WTC11 (cell line): Measurements from ENCODE around the gene CRIP1. TPM values are rescaled to one million over a fixed set of nuclear protein-coding genes. Genes with fewer than 3 reads are reported as not detected.

Source experiments
- ATAC-seq: fragments of 200-7000 bp; cut with Tn5 transposase; 2 replicates; pipeline ENCODE4 v1.10.0; 2021; ENCODE audit warnings: mild to moderate bottlenecking, moderate library complexity
- CTCF ChIA-PET: fragments of 300-600 bp; sonication (Branson Sonifier 250); formaldehyde crosslinking; loops from one replicate; lab custom pipeline; 2021; ENCODE audit warnings: antibody characterized with exemption; lab: Charles Lee
- POLR2A ChIA-PET: fragments of 350-600 bp; sonication (Branson Sonifier 250); formaldehyde crosslinking; loops from one replicate; lab custom pipeline; 2021; ENCODE audit warnings: antibody characterized with exemption; lab: Charles Lee
- DNase-seq: peaks from one replicate; pipeline ENCODE4 v3.0.0; 2021; ENCODE audit warnings: low spot score
- H3K27ac Mint-ChIP-seq: 2 replicates; pipeline ENCODE4 v1.8.0; 2021; ENCODE audit warnings: mixed read lengths
- H3K27me3 Mint-ChIP-seq: 2 replicates; pipeline ENCODE4 v1.8.0; 2021; ENCODE audit warnings: low read depth, mild to moderate bottlenecking, moderate library complexity, mixed read lengths
- H3K36me3 Mint-ChIP-seq: 2 replicates; pipeline ENCODE4 v1.8.0; 2021; ENCODE audit warnings: mixed read lengths
- H3K4me1 Mint-ChIP-seq: 2 replicates; pipeline ENCODE4 v1.8.0; 2022; ENCODE audit warnings: mixed read lengths
- H3K4me3 Mint-ChIP-seq: 2 replicates; pipeline ENCODE4 v1.8.0; 2021; ENCODE audit warnings: mild to moderate bottlenecking, moderate library complexity, mixed read lengths
- H3K9me3 Mint-ChIP-seq: 2 replicates; pipeline ENCODE4 v1.8.0; 2021; ENCODE audit warnings: mixed read lengths
- CDX4 ChIP-seq: fragments of 250-450 bp; sonication (Bioruptor Pico); IDR thresholded peaks from 2 replicates; pipeline ENCODE4 v1.9.0; 2021; ENCODE audit warnings: moderate library complexity, mild to moderate bottlenecking, inconsistent platforms, borderline replicate concordance
- CREB1 ChIP-seq: sonication (generic); formaldehyde crosslinking; IDR thresholded peaks from 2 replicates; pipeline ENCODE4 v1.8.0; 2023; ENCODE audit warnings: mild to moderate bottlenecking, missing genetic modification reagents
- CREM ChIP-seq: sonication (generic); formaldehyde crosslinking; IDR thresholded peaks from 2 replicates; pipeline ENCODE4 v1.8.1; 2022; ENCODE audit warnings: mild to moderate bottlenecking, missing genetic modification reagents, moderate library complexity
- E2F5 ChIP-seq: sonication (generic); formaldehyde crosslinking; IDR thresholded peaks from 2 replicates; pipeline ENCODE4 v1.8.1; 2022; ENCODE audit warnings: mild to moderate bottlenecking, moderate library complexity, missing genetic modification reagents
- ERG ChIP-seq: fragments of 250-450 bp; sonication (Bioruptor Pico); IDR thresholded peaks from 2 replicates; pipeline ENCODE4 v1.8.0; 2021; ENCODE audit warnings: mild to moderate bottlenecking
- ETV6 ChIP-seq: sonication (generic); formaldehyde crosslinking; IDR thresholded peaks from 2 replicates; pipeline ENCODE4 v1.8.1; 2022; ENCODE audit warnings: mild to moderate bottlenecking, missing genetic modification reagents
- FOXK1 ChIP-seq: sonication (generic); formaldehyde crosslinking; IDR thresholded peaks from 2 replicates; pipeline ENCODE4 v1.8.0; 2022; ENCODE audit warnings: mild to moderate bottlenecking, moderate library complexity, missing genetic modification reagents
- IRF1 ChIP-seq: sonication (generic); formaldehyde crosslinking; IDR thresholded peaks from 2 replicates; pipeline ENCODE4 v1.8.0; 2023; ENCODE audit warnings: missing genetic modification reagents
- JUN ChIP-seq: sonication (generic); formaldehyde crosslinking; IDR thresholded peaks from 2 replicates; pipeline ENCODE4 v1.8.0; 2023; ENCODE audit warnings: mild to moderate bottlenecking, missing genetic modification reagents
- MXD4 ChIP-seq: fragments of 250-450 bp; sonication (Bioruptor Pico); IDR thresholded peaks from 2 replicates; pipeline ENCODE4 v1.8.0; 2021; ENCODE audit warnings: mild to moderate bottlenecking, moderate library complexity, borderline replicate concordance
- NFYB ChIP-seq: sonication (generic); formaldehyde crosslinking; conservative IDR thresholded peaks from 2 replicates; pipeline ENCODE4 v1.8.0; 2022; ENCODE audit warnings: low read depth, missing genetic modification reagents
- SP1 ChIP-seq: sonication (generic); formaldehyde crosslinking; conservative IDR thresholded peaks from 2 replicates; pipeline ENCODE4 v1.8.1; 2022; ENCODE audit warnings: missing genetic modification reagents
- TEAD4 ChIP-seq: sonication (generic); formaldehyde crosslinking; IDR thresholded peaks from 2 replicates; pipeline ENCODE4 v1.8.0; 2022; ENCODE audit warnings: mild to moderate bottlenecking, missing genetic modification reagents
- TP53 ChIP-seq: sonication (generic); formaldehyde crosslinking; IDR thresholded peaks from 2 replicates; pipeline ENCODE4 v1.8.1; 2023; ENCODE audit warnings: mild to moderate bottlenecking, missing genetic modification reagents
- ZNF317 ChIP-seq: sonication (generic); formaldehyde crosslinking; IDR thresholded peaks from 2 replicates; pipeline ENCODE4 v1.8.1; 2023; ENCODE audit warnings: low read depth, mild to moderate bottlenecking, moderate library complexity, missing genetic modification reagents, borderline replicate concordance
- ZNF423 ChIP-seq: fragments of 250-450 bp; sonication (Bioruptor Pico); IDR thresholded peaks from 2 replicates; pipeline ENCODE4 v2.1.2; 2022; ENCODE audit warnings: mild to moderate bottlenecking, moderate library complexity
- ZNF671 ChIP-seq: fragments of 250-450 bp; sonication (Bioruptor Pico); IDR thresholded peaks from 2 replicates; pipeline ENCODE4 v1.8.0; 2021; ENCODE audit warnings: mild to moderate bottlenecking
- total RNA-seq: library from RNA; stranded (reverse); gene quantifications from 3 replicates; pipeline ENCODE4 v1.2.3, GENCODE V29; 2021
- TF ChIP-seq, protein P1 (sequence below): sonication (generic); formaldehyde crosslinking; IDR thresholded peaks from 2 replicates; pipeline ENCODE4 v1.8.0; 2023; ENCODE audit warnings: mild to moderate bottlenecking, missing genetic modification reagents
- TF ChIP-seq, protein P2 (sequence below): sonication (generic); formaldehyde crosslinking; IDR thresholded peaks from 2 replicates; pipeline ENCODE4 v1.8.0; 2022; ENCODE audit warnings: mild to moderate bottlenecking, missing genetic modification reagents
- TF ChIP-seq, protein P3 (sequence below): sonication (generic); formaldehyde crosslinking; IDR thresholded peaks from 2 replicates; pipeline ENCODE4 v1.8.0; 2022; ENCODE audit warnings: mild to moderate bottlenecking, missing genetic modification reagents

CRIP1 gene
- total RNA-seq, 1 experiment from 2014 or later = 9.0 TPM

- no peak for TF ChIP-seq NFYB (CRISPR knock-in tag)
- TF ChIP-seq IRF1 (CRISPR knock-in tag) = no peak
- TF ChIP-seq E2F5 = no peak
- TF ChIP-seq MXD4 (CRISPR knock-in tag) = no peak
- TF ChIP-seq, protein P1, sequence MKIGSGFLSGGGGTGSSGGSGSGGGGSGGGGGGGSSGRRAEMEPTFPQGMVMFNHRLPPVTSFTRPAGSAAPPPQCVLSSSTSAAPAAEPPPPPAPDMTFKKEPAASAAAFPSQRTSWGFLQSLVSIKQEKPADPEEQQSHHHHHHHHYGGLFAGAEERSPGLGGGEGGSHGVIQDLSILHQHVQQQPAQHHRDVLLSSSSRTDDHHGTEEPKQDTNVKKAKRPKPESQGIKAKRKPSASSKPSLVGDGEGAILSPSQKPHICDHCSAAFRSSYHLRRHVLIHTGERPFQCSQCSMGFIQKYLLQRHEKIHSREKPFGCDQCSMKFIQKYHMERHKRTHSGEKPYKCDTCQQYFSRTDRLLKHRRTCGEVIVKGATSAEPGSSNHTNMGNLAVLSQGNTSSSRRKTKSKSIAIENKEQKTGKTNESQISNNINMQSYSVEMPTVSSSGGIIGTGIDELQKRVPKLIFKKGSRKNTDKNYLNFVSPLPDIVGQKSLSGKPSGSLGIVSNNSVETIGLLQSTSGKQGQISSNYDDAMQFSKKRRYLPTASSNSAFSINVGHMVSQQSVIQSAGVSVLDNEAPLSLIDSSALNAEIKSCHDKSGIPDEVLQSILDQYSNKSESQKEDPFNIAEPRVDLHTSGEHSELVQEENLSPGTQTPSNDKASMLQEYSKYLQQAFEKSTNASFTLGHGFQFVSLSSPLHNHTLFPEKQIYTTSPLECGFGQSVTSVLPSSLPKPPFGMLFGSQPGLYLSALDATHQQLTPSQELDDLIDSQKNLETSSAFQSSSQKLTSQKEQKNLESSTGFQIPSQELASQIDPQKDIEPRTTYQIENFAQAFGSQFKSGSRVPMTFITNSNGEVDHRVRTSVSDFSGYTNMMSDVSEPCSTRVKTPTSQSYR = no peak
- no peak for TF ChIP-seq JUN
- no peak for TF ChIP-seq CREM (CRISPR knock-in tag)
- no peak for TF ChIP-seq CREB1
- TF ChIP-seq CDX4 (CRISPR knock-in tag) = no peak
- no peak for TF ChIP-seq FOXK1
Measured at GRCh38 chr14:105487986-105488777, 1.5 kb downstream of the CRIP1 start (continued).

GRCh38 chr14:105488781-105489541, 2.3 kb downstream of the CRIP1 start:
- no peak for DNase-seq
- no peak for TF ChIP-seq ERG (CRISPR knock-in tag)
- no peak for TF ChIP-seq ETV6
- TF ChIP-seq, all 79 proteins: peak for 0
- H3K9me3 Mint-ChIP-seq = no peaks in the 10 kb centered on the region
- no peak overlapping the region for H3K27ac Mint-ChIP-seq
- ChIA-PET CTCF (interaction anchor here (1.0 to 3.4 kb wide), 20 partner anchors 7 to 307 kb away, joined by 3 to 93 read pairs (median 9); no protein-coding TSS in a partner anchor), POLR2A (interaction anchor here (0.6 to 1.7 kb wide), 2 partner anchors 8 to 118 kb away, joined by 5 to 10 read pairs; no protein-coding TSS in a partner anchor)
- ATAC-seq = no peak
- peaks cover 4% of the 10 kb centered on the region for H3K4me1 Mint-ChIP-seq
- H3K36me3 Mint-ChIP-seq = no peaks in the 10 kb centered on the region
- H3K27me3 Mint-ChIP-seq = peaks cover 56% of the 10 kb centered on the region
- H3K4me3 Mint-ChIP-seq = peak overlapping the region; percentile 59

- ATAC-seq = peak; percentile 9
- Mint-ChIP-seq H3K36me3 (no peaks in the 10 kb centered on the region), H3K9me3 (no peaks in the 10 kb centered on the region), H3K4me3 (peak overlapping the region; percentile 59), H3K27me3 (peaks cover 49% of the 10 kb centered on the region), H3K4me1 (peaks cover 4% of the 10 kb centered on the region), H3K27ac (no peak overlapping the region)
- DNase-seq = peak; percentile 85
- POLR2A ChIA-PET = interaction anchor here (0.6 to 1.7 kb wide), 2 partner anchors 9 to 119 kb away, joined by 5 to 10 read pairs; no protein-coding TSS in a partner anchor
- CTCF ChIA-PET = interaction anchor here (0.6 to 3.4 kb wide), 25 partner anchors 8 to 335 kb away, joined by 3 to 93 read pairs (median 7); partner anchors contain the start of gene BRF1
- no peak for TF ChIP-seq MXD4 (CRISPR knock-in tag)
- TF ChIP-seq SP1 (CRISPR knock-in tag) = peak; percentile 45
- no peak for TF ChIP-seq ZNF671 (CRISPR knock-in tag)
- TF ChIP-seq ZNF317 (CRISPR knock-in tag) = no peak
- TF ChIP-seq, protein P2, sequence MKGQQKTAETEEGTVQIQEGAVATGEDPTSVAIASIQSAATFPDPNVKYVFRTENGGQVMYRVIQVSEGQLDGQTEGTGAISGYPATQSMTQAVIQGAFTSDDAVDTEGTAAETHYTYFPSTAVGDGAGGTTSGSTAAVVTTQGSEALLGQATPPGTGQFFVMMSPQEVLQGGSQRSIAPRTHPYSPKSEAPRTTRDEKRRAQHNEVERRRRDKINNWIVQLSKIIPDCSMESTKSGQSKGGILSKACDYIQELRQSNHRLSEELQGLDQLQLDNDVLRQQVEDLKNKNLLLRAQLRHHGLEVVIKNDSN (CRISPR knock-in tag) = no peak
- TF ChIP-seq ZNF423 (CRISPR knock-in tag) = 0 out of 2 replicates have a peak, but pooled peaks have one; percentile 1
- peak; percentile 51; the same call in 1 of the 2 replicates for TF ChIP-seq ETV6
- TF ChIP-seq, protein P3, sequence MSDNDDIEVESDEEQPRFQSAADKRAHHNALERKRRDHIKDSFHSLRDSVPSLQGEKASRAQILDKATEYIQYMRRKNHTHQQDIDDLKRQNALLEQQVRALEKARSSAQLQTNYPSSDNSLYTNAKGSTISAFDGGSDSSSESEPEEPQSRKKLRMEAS = peak; percentile 30; the same call in 1 of the 2 replicates
- no peak for TF ChIP-seq TP53 (CRISPR knock-in tag)
- no peak for TF ChIP-seq TEAD4 (CRISPR knock-in tag)
Measured at GRCh38 chr14:105489542-105490266, 3.0 kb downstream of the CRIP1 start.
